Colonic mucosa (tissue), 4 donors: ENCODE results near the gene LHFPL5. TPM values are rescaled to one million over a fixed set of nuclear protein-coding genes. Genes with fewer than 3 reads are reported as not detected.

Source experiments
- DNase-seq: peaks from one replicate; pipeline ENCODE4 v3.0.0-alpha.2; 2020
- H3K27ac ChIP-seq: fragments of 200-600 bp; one replicate; pipeline ENCODE4 v1.8.0; 2021
- H3K27me3 ChIP-seq: fragments of 200-600 bp; one replicate; pipeline ENCODE4 v1.8.0; 2021
- H3K36me3 ChIP-seq: fragments of 200-600 bp; one replicate; pipeline ENCODE4 v1.8.0; 2021
- H3K4me1 ChIP-seq: fragments of 200-600 bp; one replicate; pipeline ENCODE4 v1.8.0; 2021; ENCODE audit warnings: mild to moderate bottlenecking
- H3K4me3 ChIP-seq: fragments of 200-600 bp; one replicate; pipeline ENCODE4 v1.8.0; 2021
- H3K9ac ChIP-seq, 2 donors: one replicate each; pipeline ENCODE4 v1.7.0; 2013; ENCODE audit warnings: control low read depth in 2 of 2, low read depth in 2 of 2, low read length in 2 of 2
- H3K9me3 ChIP-seq: fragments of 200-600 bp; one replicate; pipeline ENCODE4 v1.8.0; 2021
- intact Hi-C: fragments of 100-400 bp; cut with DNase I; formaldehyde crosslinking; loops from one replicate; pipeline ENCODE4 v1.14.1; 2022
- total RNA-seq, 2 donors: library from RNA; stranded (reverse); fragmentation: NEBNext Ultra II Directional in 1 of 2; extraction: Animal tissue kit (Norgen Biotek cat#: 25700) in 1 of 2; gene quantifications; one replicate each; pipeline ENCODE4 v1.2.1, GENCODE V29; 2021
- TF ChIP-seq, protein P1 (sequence below): fragments of 200-600 bp; IDR thresholded peaks from one replicate; pipeline ENCODE4 v1.8.0; 2022; ENCODE audit warnings: antibody characterized with exemption, mild to moderate bottlenecking
- donor health status: healthy.
- donor health status: DM: no; HTN: no; CAD: no.
- donor health status: DM: no; HTN: no; CAD: no.

Gene LHFPL5
- total RNA-seq, 2 donors from 2014 or later = not detected

DNA sequence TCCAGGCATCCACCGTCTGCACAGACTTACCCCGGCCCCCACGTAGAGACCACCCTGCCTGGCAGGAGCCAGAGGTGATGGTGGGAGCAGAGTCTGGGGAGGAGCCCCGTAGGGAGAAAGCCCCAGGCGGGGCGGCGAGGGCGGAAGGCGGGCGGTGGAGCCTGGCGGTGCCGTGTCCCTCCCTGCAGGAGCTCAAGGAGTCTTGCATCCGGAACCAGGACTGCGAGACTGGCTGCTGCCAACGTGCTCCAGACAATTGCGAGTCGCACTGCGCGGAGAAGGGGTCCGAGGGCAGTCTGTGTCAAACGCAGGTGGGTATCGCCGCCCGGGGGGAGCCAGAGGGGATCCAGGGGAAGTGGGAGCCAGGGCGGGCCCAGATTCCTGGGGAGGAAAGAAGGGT, 18.3 kb upstream of the LHFPL5 start:
- Histone ChIP-seq H3K9ac (no peak overlapping the region), H3K4me1 (no peaks in the 10 kb centered on the region), H3K27ac (no peak overlapping the region), H3K36me3 (no peaks in the 10 kb centered on the region), H3K4me3 (no peak overlapping the region), H3K27me3 (peaks cover 13% of the 10 kb centered on the region), H3K9me3 (no peaks in the 10 kb centered on the region)
- DNase-seq = no peak
- intact Hi-C loops = no loop called here
- TF ChIP-seq, protein P1, sequence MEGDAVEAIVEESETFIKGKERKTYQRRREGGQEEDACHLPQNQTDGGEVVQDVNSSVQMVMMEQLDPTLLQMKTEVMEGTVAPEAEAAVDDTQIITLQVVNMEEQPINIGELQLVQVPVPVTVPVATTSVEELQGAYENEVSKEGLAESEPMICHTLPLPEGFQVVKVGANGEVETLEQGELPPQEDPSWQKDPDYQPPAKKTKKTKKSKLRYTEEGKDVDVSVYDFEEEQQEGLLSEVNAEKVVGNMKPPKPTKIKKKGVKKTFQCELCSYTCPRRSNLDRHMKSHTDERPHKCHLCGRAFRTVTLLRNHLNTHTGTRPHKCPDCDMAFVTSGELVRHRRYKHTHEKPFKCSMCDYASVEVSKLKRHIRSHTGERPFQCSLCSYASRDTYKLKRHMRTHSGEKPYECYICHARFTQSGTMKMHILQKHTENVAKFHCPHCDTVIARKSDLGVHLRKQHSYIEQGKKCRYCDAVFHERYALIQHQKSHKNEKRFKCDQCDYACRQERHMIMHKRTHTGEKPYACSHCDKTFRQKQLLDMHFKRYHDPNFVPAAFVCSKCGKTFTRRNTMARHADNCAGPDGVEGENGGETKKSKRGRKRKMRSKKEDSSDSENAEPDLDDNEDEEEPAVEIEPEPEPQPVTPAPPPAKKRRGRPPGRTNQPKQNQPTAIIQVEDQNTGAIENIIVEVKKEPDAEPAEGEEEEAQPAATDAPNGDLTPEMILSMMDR = no peak

DNA sequence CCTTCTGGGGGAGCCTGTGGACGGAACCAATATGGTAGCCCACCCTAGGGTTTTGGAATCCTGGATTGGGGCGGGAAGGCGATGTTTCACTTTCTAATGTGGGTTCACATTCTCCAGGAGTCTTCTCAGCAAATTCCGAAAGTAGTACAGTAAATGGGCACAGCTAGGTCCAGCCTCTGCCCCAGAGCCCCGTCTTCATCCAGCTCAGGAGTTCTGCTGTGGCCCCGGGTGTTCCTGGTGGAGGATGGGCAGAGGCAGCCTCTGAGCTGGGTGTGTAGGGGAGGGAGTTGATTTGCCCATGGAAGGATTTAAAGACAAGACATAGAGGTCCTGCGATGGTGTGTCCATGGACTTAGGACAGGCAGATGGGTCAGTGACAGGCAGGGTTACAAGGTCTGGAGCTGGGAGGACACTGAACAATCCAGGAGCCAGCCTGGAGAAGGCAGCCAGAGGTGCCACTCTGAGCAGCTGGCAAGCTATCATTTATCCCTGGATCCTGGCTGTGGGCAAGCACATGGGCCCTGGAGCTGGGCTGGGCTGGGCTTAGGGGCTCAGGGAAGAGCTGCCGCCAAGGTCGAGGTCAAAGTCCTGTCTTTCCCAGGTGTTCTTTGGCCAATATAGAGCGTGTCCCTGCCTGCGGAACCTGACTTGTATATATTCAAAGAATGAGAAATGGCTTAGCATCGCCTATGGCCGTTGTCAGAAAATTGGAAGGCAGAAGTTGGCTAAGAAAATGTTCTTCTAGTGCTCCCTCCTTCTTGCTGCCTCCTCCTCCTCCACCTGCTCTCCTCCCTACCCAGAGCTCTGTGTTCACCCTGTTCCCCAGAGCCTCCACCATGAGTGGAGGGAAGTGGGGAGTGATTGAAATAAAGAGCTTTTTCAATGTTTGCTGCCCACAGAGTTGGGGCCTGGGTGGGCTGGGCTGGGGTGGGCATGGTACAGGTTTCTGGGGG, 17.6 kb upstream of the LHFPL5 start:
- H3K27me3 ChIP-seq = peaks cover 13% of the 10 kb centered on the region
- H3K36me3 ChIP-seq = no peaks in the 10 kb centered on the region
- H3K9me3 ChIP-seq = no peaks in the 10 kb centered on the region
- H3K4me3 ChIP-seq = no peak overlapping the region
- TF ChIP-seq, protein P1 = no peak
- no peaks in the 10 kb centered on the region for H3K4me1 ChIP-seq
- no peak overlapping the region for H3K27ac ChIP-seq
- intact Hi-C loops = no loop called here
- H3K9ac ChIP-seq = no peak overlapping the region
- no peak for DNase-seq

DNA sequence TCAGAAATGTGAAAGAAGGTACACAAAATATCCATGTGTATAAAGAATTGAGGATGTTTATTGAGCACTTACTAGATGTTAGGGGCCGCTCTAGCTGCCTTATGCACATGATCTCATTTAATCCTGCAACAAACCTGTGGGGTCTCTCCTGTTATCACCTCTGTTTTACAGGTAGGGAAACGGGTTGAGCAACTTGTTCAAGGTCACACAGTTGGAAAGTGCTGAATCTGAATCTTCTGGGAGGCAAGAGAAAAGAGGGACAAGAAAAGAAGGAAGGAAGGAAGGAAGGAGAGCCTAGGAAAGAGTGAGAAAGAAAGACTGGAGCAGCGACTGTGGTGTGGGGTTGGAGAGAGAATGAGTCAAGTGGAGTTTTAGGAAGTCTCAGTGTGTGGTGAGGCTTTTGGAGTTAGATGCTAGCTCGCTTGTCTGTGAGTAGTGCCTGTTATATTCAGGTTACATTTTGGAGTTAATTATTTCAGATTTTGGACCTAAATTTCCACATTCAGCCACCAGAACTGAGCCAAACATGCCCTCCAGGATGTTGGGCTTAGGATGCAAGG, 16.6 kb upstream of the LHFPL5 start:
- H3K9me3 ChIP-seq = no peaks in the 10 kb centered on the region
- peaks cover 13% of the 10 kb centered on the region for H3K27me3 ChIP-seq
- DNase-seq = no peak
- no peaks in the 10 kb centered on the region for H3K36me3 ChIP-seq
- H3K27ac ChIP-seq = no peak overlapping the region
- intact Hi-C loops = no loop called here
- no peaks in the 10 kb centered on the region for H3K4me1 ChIP-seq
- H3K4me3 ChIP-seq = no peak overlapping the region
- H3K9ac ChIP-seq = no peak overlapping the region
- TF ChIP-seq, protein P1 = no peak

DNA sequence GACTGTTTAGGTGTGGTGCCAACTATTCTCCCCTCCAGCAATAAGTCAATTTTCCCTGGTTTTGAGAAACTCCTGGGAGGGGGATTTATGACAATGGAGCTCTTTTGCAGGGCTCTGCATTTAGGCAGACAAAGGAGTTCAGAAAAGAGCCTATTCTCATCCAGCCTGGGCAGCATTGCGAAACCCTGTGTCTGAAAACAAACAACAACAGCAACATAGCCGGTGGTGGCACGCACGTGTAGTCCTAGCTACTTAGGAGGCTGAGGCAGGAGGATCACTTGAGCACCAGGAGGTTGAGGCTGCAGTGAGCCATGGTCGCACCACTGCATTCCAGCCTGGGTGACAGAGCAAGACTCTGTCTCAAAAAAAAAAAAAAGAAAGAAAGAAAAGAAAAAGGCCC, 14.5 kb upstream of the LHFPL5 start:
- Histone ChIP-seq H3K4me3 (no peak overlapping the region), H3K36me3 (no peaks in the 10 kb centered on the region), H3K9ac (no peak overlapping the region), H3K27me3 (peaks cover 13% of the 10 kb centered on the region), H3K4me1 (no peaks in the 10 kb centered on the region), H3K9me3 (no peaks in the 10 kb centered on the region), H3K27ac (no peak overlapping the region)
- intact Hi-C loops = no loop called here
- DNase-seq = no peak
- TF ChIP-seq, protein P1 = no peak

DNA sequence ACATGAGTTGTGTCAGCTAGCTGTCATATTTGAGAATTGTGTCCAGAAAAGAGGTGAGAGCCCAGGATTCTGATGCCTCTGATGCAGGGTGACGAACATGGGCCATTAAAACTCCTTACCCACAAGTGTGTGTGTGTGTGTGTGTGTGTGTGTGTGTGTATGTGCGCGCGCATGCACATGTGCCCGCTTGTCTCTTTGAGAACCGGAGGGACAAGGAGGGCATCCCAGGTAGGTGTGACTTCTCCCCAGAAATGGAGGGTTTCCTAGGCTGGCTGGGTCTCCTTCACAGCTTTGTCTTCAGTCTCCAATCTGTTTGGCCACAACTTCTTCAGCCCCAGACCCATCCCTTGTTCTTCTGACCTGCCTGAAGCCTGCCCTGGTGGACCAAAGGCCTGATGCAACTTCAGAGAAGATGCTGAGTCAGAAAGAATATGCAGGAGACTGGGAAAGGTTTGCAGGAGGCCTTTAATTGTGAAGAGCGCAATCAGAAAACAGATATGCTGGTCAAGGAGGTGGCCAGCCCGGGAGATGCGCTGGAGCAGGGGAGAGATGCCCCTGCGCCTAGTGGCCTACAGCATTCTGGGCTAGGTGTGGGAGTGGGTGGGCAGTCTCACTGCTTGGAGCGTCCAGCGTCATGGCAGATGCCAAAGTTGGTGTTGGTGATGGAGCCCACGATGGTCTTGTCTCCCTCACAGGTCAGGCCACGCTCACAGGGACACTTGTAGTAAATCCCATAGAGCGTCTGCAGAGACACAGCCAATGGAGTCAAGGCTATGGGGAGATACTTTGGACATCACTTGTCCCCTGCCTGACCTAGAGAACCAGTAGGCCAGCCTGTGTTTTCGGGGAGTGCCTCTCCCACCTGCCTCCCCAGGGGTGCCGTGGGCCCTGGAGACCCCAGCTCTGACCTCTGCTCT, 10.4 kb upstream of the LHFPL5 start:
- Histone ChIP-seq H3K27ac (no peak overlapping the region), H3K4me3 (no peak overlapping the region), H3K4me1 (no peaks in the 10 kb centered on the region), H3K36me3 (no peaks in the 10 kb centered on the region), H3K9ac (no peak overlapping the region), H3K27me3 (no peaks in the 10 kb centered on the region), H3K9me3 (no peaks in the 10 kb centered on the region)
- no peak for DNase-seq
- TF ChIP-seq, protein P1 = no peak
- intact Hi-C loops = no loop called here
